OCI-LY7 (cell line): ENCODE data around the gene SLC26A11.

ENCODE experiments used
- EZH2phosphoT487 ChIP-seq: fragments of 200-600 bp; sonication (generic); IDR thresholded peaks from 2 replicates; pipeline ENCODE4 v1.6.1; 2018; ENCODE audit warnings: low read depth, borderline replicate concordance, mild to moderate bottlenecking, mixed run types, antibody characterized with exemption, low read length, moderate library complexity, mixed read lengths
- TF ChIP-seq, protein P1 (sequence below): fragments of 200-600 bp; sonication (generic); conservative IDR thresholded peaks from 2 replicates; pipeline ENCODE4 v1.5.1; 2014; ENCODE audit warnings: mild to moderate bottlenecking, antibody characterized with exemption, low read length, moderate library complexity, mixed read lengths

DNA sequence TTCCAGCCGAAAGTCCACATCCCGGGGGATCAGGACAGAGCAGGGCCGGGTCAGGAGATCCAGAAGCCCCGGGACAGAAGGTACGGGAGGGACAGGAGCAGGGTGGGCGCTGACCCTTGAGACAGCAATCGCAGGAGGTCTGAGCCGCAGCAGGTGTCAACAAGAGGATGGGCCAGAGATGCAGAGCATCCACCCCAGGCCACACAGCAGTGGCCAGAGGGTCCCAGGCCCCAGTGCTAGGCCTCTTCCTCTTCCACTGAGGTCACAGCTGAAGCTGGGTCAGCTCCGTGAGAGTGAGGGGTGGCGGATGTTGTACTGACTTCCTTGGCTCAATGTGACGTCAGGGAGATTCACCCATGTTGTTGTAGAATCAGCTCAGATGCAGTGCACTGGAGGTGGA is 31.7 kb downstream of the SLC26A11 start:
- TF ChIP-seq, protein P1, sequence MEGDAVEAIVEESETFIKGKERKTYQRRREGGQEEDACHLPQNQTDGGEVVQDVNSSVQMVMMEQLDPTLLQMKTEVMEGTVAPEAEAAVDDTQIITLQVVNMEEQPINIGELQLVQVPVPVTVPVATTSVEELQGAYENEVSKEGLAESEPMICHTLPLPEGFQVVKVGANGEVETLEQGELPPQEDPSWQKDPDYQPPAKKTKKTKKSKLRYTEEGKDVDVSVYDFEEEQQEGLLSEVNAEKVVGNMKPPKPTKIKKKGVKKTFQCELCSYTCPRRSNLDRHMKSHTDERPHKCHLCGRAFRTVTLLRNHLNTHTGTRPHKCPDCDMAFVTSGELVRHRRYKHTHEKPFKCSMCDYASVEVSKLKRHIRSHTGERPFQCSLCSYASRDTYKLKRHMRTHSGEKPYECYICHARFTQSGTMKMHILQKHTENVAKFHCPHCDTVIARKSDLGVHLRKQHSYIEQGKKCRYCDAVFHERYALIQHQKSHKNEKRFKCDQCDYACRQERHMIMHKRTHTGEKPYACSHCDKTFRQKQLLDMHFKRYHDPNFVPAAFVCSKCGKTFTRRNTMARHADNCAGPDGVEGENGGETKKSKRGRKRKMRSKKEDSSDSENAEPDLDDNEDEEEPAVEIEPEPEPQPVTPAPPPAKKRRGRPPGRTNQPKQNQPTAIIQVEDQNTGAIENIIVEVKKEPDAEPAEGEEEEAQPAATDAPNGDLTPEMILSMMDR = no peak
- TF ChIP-seq EZH2phosphoT487 = no peak
